Left cardiac atrium (tissue), 2 donors: ENCODE data around the gene HEBP2. TPM values are rescaled to one million over a fixed set of nuclear protein-coding genes. Genes with fewer than 3 reads are reported as not detected.

Experiments
- microRNA-seq, 2 donors: library from miRNA; unstranded; fragments of <30 nt; microRNA quantifications; one replicate each; pipeline ENCODE4 v1.2.0, GENCODE V29; 2020
- total RNA-seq, 2 donors: library from RNA; stranded (reverse); fragmentation: NEBNext Ultra II Directional; extraction: Animal tissue kit (Norgen Biotek cat#: 25700); gene quantifications; one replicate each; pipeline ENCODE4 v1.2.1, GENCODE V29; 2021
- donor health status: DM: no; HTN: yes; CAD: no; lungs with severe emphysema.
- donor health status: DM: yes; HTN: yes; CAD: no.

HEBP2 gene
- total RNA-seq, 2 donors from 2014 or later = 84.9 to 111 TPM

Small RNAs within 50 kb of the gene (microRNA-seq; reads per million reads assigned to microRNA genes)
- 3.0 to 4.2 reads per million in 2 donors for gene MIR3145

Other genes with a start within 250 kb of the HEBP2 start
- 1 to 10 TPM; 1.4 to 2.7 TPM for gene ARFGEF3, start 242.3 kb upstream of the HEBP2 start, total RNA-seq
- not detected for gene PBOV1, start 185.7 kb upstream of the HEBP2 start, total RNA-seq
- not detected for gene SMIM28, start 26.3 kb upstream of the HEBP2 start, total RNA-seq
- gene NHSL1, start 95.3 kb downstream of the HEBP2 start, total RNA-seq = 10 to 100 TPM; 32.1 to 45.1 TPM